Measurements from ENCODE around the gene TSC22D1. TPM values are rescaled to one million over a fixed set of nuclear protein-coding genes. Genes with fewer than 3 reads are reported as not detected.

TSC22D1 gene
- total RNA-seq, 2 experiments from 2014 or later = 14.6 to 27.7 TPM

DNA sequence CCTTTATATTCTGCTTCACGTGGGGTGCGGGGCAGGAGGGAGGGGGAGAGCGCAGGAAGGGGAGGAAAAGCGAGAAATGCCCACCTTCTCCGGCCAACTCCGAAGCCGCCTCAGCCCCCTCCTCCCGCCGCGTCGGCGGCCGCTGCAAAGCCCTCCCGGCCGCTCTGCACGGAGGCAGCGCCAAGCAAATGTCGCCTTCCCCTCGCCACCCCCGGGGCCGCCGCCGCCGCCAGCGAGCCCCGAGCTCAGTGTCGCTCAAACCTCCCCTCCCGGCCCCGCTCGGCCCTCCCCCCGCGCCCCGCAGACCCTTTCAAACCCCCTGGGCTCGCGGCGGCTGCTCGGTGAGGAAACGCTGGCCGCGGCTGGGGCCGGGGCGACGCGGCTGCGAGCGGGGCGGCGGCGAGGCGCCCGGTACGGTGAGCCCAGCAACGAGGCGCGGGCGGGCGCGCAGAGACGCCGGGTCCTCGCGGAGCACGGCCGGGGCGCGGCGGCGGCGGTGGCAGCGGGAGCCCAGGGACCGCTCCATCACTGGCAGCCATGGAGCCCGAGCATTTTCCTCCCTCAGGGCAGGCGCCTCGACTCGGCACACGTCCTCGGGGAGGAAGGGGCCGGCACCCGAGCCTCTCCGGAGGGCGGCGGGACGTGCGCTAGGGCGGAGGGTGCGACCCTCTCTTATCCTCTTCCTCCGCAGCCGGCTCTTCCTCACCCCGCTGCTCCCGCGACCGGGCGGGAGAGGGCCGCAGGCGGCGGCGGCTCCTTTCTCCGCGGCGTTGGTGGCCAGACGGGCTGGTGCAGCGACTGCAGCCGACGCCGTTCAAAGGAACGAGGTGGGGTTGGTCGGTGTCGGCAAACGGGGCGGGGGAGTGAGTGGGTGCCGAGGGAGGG is 463 bp upstream of the TSC22D1 start:
- Histone ChIP-seq H3K4me1 (ENCODE audit: insufficient read depth, low read length, poor library complexity, severe bottlenecking) (peaks cover 30% of the 10 kb centered on the region), H3K9me3 (ENCODE audit: low read length) (no peaks in the 10 kb centered on the region), H3K9me2 (ENCODE audit: insufficient read depth, low read length) (no peaks in the 10 kb centered on the region), H3K79me2 (ENCODE audit: insufficient read depth, low read depth, low read length) (no peaks in the 10 kb centered on the region), H3K4me3 (ENCODE audit: low read depth, low read length, poor library complexity, severe bottlenecking) (peak overlapping the region; percentile 91), H2AFZ (ENCODE audit: low read length) (peak overlapping the region; percentile 86), H3K27ac (ENCODE audit: low read depth, low read length, poor library complexity, severe bottlenecking) (peak overlapping the region; percentile 78), H3K36me3 (ENCODE audit: insufficient read depth, low read length) (peaks cover 7% of the 10 kb centered on the region), H4K20me1 (ENCODE audit: insufficient read depth, low read length) (peaks cover 8% of the 10 kb centered on the region; the same call in 1 of the 2 replicates), H3K4me2 (ENCODE audit: low read length) (peak overlapping the region; percentile 89)
- ChIA-PET CTCF (ENCODE audit: unreplicated experiment) (no interaction called here), POLR2A (interaction anchor here (0.6 kb wide), 1 partner anchor 1035 kb away, joined by 3 read pairs; no protein-coding TSS in a partner anchor)
- TF ChIP-seq CTCF (conservative IDR thresholded peaks at IDR 0.05; ENCODE audit: low read length) = no peak
- BruUV-seq (replicated peaks) = no TSS peak
- intact Hi-C loops (cut with micrococcal nuclease; ENCODE audit: unreplicated experiment) = loop anchor here (2.0 to 10.0 kb wide), 7 partner anchors 94 to 764 kb away; partner anchors contain the start of genes CCDC122, GPALPP1, LACC1 and NUFIP1
- peak; percentile 28 for DNase-seq (ENCODE audit: low spot score)

DNA sequence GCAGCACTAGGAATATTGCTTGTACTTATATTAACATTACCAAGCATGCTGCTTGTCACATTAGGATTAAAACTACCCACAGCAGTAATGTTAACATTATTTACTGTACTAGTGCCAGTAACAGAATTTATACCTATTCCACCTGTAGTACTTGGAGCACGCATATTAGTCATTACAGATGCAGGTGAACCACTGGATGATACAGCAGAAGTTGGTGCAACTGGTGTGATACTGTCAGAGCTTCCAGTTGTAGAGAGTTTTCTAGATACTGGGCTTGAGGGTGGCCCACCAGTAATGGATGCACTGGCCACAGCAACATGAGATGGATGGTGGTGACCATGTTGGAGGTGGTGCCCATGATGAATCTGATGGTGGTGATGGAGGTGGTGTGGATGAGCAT is 1.1 kb downstream of the TSC22D1 start:
- no peaks in the 10 kb centered on the region for H3K9me3 ChIP-seq (ENCODE audit: low read length)
- ChIA-PET POLR2A (interaction anchor here (1.7 kb wide), 1 partner anchor 14 kb away, joined by 6 read pairs; no protein-coding TSS in a partner anchor), CTCF (ENCODE audit: unreplicated experiment) (no interaction called here)
- peaks cover 7% of the 10 kb centered on the region for H3K36me3 ChIP-seq (ENCODE audit: insufficient read depth, low read length)
- peak overlapping the region; percentile 89; the same call in 1 of the 2 replicates for H3K4me2 ChIP-seq (ENCODE audit: low read length)
- intact Hi-C loops (cut with micrococcal nuclease; ENCODE audit: unreplicated experiment) = loop anchor here (5.0 to 10.0 kb wide), 4 partner anchors 93 to 698 kb away; partner anchors contain the start of genes CCDC122, GPALPP1, LACC1 and NUFIP1
- no peaks in the 10 kb centered on the region for H3K79me2 ChIP-seq (ENCODE audit: insufficient read depth, low read depth, low read length)
- peaks cover 8% of the 10 kb centered on the region; the same call in 1 of the 2 replicates for H4K20me1 ChIP-seq (ENCODE audit: insufficient read depth, low read length)
- no peak for DNase-seq (ENCODE audit: low spot score)
- H3K4me3 ChIP-seq (ENCODE audit: low read depth, low read length, poor library complexity, severe bottlenecking) = peak overlapping the region; percentile 91
- H3K9me2 ChIP-seq (ENCODE audit: insufficient read depth, low read length) = no peaks in the 10 kb centered on the region
- no TSS peak for BruUV-seq (replicated peaks)
- H3K27ac ChIP-seq (ENCODE audit: low read depth, low read length, poor library complexity, severe bottlenecking) = no peak overlapping the region
- TF ChIP-seq CTCF (conservative IDR thresholded peaks at IDR 0.05; ENCODE audit: low read length) (no peak), EZH2phosphoT487 (IDR thresholded peaks at IDR 0.05; ENCODE audit: borderline replicate concordance, low read depth, low read length) (no peak)
- no peak overlapping the region for H2AFZ ChIP-seq (ENCODE audit: low read length)
- peaks cover 35% of the 10 kb centered on the region for H3K4me1 ChIP-seq (ENCODE audit: insufficient read depth, low read length, poor library complexity, severe bottlenecking)
